Stimulated activated CD4-positive, alpha-beta T cell treated with anti-CD3 and anti-CD28 coated beads, Interleukin-1b, Interleukin-23, amount 100 ng/mL, for 24 hours (primary cell): ENCODE measurements around the gene RNGTT.
A peak's percentile ranks its signal among the peaks of the same experiment; 100 is the strongest.
"Not testable (repeated sequence)": the region's sequence is repeated elsewhere in the genome, so short reads cannot be mapped to it uniquely, and the experiment has no call there.

Experiments
- DNase-seq, 4 experiments: peaks; one replicate each; pipeline ENCODE4 v3.0.0-alpha.2; 2020; ENCODE audit warnings: low read depth in 4 of 4, low spot score in 1 of 4

The RNGTT gene

DNA sequence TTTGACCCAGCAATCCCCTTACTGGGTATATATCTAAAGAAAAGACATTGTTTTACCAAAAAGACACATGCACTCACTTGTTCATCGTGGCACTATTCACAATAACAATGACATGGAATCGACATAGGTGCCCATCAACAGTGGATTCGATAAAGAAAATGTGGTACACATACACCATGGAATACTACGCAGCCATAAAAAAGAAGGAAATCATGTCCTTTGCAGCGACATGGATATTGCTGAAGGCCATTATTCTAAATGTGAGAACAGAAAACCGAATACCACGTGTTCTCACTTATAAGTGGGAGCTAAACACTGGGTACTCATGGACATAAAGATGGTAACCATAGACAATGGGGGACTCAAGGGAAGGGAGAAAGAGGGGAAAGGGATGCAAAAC is 222.3 kb downstream of the RNGTT start:
- no peak for DNase-seq

DNA sequence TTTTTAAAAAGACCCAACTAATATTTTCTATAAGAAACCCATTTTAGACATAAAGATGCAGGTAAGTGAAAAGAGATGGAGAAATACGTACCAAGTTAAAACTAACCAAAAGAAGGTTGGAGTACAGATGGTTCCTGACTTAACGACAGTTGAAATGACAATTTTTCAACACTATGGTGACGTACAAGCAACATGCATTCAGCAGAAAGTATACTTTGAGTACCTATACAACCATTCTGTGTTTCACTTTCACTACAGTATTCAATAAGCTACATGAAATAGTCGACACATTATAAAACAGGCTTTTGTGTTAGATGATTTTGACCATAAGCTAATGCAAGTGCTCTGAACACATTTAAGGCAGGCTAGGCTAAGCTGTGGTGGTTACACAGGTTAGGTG is 228.9 kb downstream of the RNGTT start:
- no peak for DNase-seq

DNA sequence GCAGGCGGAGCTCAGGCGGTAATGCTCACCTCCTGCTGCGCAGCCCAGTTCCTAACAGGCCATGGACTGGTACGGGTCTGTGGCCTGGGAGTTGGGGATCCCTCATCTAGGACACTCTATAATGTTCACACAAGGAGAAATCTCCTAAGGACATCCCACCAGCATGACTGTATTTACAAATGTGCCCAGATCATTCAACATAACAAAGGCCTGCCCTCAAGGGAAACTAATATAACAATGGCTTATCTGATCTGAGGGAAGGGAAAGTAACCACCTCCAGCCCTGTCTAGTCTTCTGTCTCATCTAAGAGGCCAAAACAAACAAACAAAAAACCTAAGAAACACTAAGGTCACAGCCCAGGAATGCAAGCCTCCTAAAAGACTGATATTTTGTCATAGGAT is 232.8 kb downstream of the RNGTT start:
- DNase-seq, result no peak

DNA sequence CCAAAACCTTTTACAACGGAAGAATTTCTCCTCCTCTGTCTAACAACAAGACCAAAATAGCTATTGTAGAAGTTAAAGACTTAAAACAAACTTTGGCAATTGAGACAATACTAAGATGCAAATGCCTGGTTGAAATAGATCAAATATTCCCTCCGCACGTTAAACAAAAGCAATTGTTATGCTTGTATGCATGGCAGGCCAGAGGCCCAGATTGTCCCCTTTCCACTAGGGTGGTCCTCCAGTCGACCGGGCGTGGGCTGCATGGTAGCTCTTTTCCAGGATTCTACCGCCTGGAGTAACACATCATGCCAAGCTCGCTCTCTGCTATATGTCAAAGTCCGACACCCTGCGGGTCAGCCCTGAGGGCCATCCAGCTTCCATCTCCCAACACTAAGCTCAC is 234.7 kb downstream of the RNGTT start:
- no peak for DNase-seq

DNA sequence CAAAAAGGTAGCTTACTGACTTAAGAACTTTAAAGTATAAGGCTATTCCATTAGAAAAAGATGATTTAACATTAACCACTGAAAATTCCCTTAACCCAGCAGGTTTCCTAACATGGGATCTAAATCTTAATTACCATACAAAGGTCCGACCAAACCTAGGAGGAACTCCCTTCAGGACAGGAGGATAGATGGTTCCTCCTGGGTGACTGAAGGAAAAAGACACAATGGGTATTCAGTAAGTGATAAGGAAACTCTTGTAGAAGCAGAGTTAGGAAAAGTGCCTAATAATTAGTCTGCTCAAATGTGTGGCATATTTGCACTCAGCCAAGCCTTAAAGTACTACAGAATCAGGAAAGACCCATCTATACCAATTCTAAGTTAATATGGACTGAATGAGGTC is 237.0 kb downstream of the RNGTT start:
- DNase-seq, result not testable (repeated sequence)

DNA sequence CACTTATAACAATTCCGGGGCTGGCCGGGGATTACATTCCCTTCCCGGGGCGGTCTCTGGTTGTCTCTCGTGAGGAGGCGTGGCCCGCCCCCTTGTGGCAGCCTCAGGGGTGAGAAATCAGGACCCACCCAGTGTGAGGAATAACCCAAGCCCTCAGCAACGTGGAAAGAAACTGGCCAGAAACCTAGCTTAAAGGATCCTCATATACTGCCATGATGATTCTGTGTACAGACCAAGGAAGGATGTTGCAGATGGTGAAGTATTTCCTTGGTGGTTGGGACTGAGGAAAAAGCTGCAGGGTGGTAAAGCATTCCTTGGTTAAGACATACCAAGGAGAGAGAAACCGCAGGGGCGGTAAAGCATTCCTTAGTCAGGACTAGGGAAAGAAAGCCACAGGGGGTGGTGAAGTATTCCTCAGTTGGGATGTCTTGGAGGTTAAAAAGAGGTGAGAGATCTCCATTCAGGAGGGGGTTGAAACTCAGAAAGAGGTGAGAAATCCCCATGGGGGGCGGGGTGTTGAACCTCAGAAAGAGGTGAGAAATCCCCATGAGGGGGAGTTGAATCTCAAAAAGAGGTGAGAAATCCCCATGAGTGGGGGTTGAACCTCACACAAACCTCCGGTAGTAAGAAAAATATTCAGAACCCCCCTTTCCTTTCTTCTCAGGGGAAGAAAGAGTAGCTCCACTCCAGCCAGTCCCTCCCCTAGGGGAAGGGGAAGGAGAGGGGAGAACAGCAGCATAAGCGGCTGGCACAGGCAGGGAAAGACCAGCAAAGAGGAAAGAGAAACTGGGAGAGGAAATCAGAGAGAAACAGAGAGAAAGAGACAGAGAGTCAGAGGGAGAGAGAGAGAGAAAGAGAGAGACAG is 238.1 kb downstream of the RNGTT start:
- DNase-seq, result peak in 2 of 4 experiments; percentile 6 to 12

DNA sequence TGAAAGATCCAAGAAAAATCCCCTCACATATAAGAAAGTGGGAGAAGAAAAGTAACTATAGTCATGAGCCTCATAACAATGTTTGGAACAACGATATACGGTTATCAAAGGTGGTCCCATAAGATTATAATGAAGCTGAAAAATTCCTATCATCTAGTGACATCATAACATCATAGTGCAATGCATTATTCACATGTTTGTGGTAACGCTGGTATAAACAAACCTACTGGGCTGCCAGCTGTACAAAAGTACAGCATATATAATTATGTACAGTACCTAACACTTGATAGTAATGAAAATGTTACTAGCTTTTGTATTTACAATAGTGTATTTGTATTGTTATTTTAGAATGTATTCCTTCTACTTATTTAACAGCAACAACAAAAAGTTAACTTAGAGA is 240.7 kb downstream of the RNGTT start:
- DNase-seq, result no peak

DNA sequence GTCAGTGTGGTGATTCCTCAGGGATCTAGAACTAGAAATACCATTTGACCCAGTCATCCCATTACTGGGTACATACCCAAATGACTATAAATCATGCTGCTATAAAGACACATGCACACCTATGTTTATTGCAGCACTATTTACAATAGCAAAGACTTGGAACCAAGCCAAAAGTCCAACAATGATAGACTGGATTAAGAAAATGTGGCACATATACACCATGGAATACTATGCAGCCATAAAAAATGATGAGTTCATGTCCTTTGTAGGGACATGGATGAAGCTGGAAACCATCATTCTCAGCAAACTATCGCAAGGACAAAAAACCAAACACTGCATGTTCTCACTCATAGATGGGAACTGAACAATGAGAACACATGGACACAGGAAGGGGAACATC is 247.0 kb downstream of the RNGTT start:
- not testable (repeated sequence) for DNase-seq

DNA sequence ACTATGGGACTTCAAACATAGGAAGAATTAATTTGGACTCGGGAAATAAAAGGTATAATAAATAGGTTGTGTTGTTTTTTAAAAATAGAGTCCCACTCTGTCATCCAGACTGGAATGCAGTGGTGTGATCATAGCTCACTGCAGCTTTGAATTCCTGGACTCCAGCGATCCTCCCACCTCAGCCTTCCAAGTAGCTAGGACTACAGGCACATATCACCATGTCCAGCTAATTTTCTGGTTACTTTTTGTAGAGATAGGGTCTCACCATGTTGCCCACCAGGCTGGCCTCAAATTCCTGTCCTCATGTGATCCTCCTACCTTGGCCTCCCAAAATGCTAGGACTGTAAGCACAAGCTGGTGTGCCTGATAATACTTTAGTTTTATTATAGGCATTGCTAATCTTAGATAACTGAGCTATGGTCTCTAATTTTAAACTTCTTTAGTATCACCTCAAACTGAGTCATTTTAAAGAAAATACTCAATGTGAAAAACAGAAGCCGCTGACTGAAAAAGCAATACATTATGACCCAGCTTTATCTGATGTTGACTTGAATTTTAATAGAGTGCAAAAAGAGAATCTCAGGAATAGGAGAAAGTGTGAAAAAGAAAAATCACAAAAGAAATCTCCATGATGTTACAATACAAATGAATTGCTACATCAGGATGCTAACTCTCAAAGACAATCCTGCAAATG is 251.0 kb downstream of the RNGTT start:
- no peak for DNase-seq

DNA sequence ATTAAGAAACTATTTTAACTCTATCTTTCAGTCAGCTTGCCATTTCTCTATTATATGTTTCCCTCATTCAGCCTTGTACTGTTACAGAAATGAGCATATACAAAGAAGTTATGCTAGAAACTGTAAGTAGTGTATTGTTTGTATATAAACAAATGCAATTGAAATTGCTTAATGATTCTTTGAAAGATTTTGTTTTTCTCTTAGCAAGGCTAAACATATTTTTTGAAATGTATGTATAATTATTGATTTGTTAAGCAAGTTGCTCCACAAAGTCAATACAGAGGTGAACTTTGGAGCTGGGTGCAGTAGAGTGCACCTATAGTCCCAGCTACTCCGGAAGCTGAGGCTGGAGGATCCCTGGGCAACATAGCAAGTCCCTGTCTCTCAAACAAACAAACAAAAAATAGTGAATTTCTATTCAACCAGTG is 253.6 kb downstream of the RNGTT start:
- DNase-seq, result no peak

DNA sequence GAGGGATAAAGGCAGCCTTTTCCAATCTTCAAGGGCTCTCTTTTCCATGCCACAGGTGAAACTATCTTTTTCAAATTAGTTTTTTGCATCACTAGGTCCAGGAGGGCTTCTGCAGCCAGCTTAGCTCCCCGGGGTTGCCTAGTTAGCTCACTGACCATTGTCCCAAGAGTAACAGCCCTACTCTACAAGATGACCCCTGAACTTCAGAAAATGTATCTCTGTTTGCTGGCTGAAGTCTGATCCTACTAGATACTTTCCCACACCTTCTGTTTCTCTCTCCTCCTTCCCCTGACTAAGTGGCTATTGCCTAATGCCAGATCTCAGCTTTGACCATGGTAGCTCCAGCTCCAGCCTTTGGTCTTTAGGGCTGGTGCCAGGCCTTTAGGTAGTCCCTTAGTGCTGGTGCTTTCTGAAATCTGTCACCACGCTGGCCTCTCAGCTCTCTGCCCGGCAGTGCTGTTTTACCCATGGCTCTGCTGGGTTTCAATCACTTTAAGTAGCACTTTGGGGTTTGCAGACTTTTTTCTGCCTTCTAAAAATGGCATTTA is 255.1 kb downstream of the RNGTT start:
- DNase-seq, result no peak

DNA sequence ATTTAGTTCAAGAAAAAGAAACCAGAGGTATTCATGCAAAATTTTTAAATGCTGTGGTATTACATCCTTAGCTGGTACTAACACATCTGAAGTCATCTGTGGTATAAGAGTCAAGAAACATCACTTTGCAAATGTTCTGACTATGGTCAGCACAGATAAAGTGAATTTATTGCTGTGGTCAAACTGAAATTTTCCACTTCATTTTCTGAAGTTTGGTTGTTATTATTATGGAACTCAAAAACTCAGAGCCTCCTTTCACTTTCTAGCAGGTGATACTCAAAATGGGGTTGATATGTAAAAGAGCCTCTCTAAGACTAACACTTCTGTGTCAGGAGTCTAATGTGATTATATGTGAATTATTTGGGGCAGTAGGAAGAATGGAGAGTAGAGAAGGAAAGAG is 257.8 kb downstream of the RNGTT start:
- DNase-seq, result no peak

DNA sequence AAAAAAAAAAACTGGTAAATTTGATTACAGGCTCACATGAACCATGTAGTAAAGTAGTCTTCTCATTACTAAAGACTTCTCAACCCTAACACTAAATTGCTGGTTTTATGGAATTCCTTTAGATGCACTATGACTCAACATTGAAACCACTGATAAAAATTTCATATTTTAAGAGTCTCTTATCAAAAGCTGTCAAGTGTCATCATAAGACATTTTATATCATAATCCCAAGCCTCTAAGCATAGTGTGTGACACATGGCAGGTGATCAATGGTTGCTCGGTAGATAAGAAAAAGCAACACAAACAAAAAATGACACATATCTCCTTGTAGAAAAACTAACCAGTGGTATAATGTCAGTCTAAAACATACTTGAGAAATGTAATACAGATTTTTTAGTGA is 258.4 kb downstream of the RNGTT start:
- no peak for DNase-seq

DNA sequence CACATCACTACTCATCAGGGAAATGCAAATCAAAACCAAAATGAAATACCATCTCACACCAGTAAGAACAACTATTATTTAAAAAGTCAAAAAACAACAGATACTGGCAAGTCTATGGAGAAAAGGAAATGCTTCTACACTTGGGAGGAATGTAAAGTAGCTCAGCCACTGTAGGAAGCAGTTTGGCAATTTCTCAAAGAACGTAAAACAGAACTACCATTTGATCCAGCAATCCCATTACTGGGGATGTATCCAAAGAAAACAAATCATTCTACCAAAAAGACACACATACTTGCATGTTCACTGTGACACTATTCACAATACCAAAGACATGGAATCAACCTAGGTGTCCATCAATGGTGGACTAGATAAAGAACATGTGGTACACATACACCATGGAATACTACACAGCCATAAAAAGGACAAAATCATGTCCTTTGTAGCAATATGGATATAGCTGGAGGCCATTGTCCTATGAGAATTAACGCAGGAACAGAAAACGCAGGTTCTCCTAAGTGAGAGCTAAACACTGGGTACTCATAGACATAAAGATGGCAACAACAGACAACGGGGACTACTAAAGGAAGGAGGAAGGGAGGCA is 260.4 kb downstream of the RNGTT start:
- DNase-seq, result no peak

DNA sequence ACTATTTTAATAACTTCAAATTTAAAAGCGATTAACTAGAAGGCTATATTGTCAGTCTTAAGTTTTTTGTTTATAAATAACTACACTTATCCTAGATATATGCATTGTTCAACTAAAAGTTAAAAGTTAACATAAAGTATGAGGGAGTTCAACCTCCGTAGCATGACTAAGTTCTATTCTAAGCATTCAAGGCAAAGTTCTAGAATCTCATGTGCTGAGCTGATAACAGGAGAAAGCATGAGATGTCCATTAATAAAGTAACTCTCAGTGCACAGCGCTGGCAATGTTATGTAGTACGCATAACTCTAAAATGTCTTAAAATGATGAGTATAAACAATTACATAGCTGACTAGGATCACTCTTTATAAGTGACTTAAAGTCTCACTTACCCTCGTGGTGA is 264.8 kb downstream of the RNGTT start:
- DNase-seq, result no peak

DNA sequence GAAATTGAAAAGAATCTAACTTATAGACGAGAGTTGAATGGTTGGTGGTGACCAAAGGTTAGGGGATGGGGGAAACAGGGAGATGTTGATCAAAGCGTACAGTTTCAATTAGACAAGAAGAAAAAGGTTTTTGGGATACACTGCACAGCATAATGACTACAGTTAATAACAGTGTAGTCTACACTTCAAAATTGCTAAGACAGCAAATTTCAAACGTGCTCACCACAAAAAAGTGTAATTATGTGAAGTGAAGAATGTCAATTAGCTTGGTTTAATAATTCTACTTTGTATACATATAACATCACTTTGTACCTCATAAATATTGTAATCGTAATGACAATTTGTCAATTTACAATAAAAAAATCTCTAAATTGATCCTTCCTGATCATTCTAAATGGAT is 267.5 kb downstream of the RNGTT start:
- no peak for DNase-seq

DNA sequence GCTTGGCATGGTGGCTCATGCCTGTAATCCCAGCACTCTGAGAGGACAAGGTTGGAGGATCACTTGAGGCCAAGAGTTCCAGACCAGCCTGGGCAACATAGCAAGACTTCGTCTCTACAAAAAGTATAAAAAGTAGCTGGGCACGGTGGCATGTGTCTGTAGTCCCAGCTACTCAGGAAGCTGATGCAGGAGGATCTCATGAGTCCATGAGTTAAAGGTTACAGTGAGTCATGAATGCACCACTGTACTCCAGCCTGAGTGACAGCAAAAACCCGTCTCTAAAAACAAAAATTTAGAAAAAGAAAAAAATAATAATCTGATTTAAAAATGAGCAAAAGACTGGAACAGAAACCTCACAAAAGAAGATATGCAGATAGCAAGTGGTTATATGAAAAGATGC is 279.7 kb downstream of the RNGTT start:
- no peak for DNase-seq

DNA sequence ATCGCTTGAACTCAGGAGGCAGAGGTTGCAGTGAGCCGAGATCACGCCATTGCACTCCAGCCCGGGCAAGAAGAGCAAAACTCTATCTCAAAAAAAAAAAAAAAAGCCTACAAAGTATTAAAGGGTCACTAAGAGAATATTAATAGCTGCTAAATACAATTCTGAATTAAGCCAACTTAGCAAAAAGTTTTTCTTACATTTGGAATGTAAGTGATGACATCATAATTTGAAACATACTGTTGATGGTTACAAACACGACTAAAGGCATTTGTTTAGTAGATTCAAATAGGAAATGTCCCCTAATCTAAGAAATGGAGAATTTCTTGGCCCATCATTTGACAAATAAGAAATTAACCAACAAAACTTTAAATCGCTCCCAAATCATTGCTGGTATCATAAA is 282.8 kb downstream of the RNGTT start:
- DNase-seq, result no peak

DNA sequence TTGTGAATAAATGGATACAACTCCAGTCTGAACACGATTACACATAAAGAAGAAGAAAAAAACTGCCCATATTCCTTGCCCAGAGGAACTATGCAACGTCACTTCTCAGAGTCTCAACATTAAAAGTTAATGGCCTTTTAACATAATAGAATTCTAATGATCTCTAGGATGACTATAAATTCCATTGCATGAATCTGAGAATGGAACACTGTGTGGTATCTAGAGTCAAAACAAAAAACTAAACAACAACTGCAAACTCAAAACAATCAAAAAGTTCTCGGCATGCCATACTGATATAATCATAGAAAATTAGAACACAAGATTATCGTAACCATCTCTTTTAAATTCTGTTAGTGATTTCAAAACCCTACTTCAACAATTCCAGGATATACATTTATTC is 283.6 kb downstream of the RNGTT start:
- no peak for DNase-seq

DNA sequence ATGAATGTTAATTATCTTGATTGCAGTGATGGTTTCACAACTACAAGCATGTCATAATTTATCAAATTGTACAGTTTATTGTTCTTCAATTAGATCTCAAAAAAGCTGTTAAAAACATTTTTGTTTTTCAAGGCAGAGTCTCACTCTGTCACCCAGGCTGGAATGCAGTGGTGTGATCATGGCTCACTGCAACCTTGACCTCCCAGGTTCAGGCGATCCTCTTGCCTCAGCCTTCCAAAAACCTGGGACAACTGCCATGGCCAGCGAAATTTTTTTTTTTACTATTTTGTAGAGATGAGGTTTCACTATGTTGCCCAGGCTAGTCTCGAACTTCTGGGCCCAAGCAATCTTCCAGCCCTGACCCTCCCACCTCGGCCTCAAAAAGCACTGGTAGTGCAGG is 286.1 kb downstream of the RNGTT start:
- no peak for DNase-seq

DNA sequence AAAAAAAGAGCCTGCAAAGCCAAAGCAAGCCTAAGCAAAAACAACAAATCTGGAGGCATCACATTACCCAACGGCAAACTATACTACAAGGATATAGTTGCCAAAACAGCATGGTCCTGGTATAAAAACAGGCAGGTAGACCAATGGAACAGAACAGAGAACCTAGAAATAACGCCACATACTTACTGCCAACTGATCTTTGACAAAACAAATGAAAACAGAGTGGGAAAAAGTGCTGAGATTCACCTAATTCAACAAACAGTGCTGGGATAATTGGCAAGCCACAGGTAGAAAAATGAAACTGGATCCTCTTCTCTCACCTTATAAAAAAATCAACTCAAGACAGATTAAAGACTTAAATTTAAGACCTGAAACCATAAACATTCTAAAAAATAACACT is 291.8 kb downstream of the RNGTT start:
- DNase-seq, result no peak

DNA sequence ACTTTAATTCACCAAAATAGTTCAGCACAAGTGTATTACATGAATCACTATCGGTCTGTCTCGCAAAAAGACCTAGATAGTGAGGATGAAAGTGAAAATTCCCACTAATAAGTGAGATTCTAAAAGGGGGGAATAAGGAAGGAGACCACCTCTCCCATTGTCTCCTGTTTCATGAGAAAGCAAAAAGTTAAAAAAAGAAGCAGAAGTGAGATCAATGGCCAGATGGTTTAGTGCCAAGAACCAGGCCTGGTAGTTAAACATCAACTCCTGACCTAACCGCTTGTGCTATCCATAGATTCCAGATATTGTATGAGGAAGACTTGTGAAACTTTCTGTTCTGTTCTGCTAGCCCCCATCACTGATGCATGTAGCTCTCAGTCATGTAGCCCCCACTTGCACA is 293.0 kb downstream of the RNGTT start:
- DNase-seq, result no peak
